ENCODE results near the gene CAND2. TPM values are rescaled to one million over a fixed set of nuclear protein-coding genes. Genes with fewer than 3 reads are reported as not detected.

CAND2 gene
- total and polyA plus RNA-seq, 2 of the 8 experiments (the other 6 are each of a cell fraction or from before 2014, with no cell fraction given): 8.7 TPM

- Histone ChIP-seq H2AFZ (ENCODE audit: low read length) (peak overlapping the region; percentile 68; the same call in 1 of the 2 replicates), H3K4ac (replicated peaks; ENCODE audit: insufficient read length, low read depth, low read length) (no peak overlapping the region), H3K27me3 (replicated peaks in 1 of 4; ENCODE audit: control insufficient read depth in 3 of 4, extremely low read depth in 1 of 4, insufficient read depth in 3 of 4, low read length in 3 of 4) (peaks cover 0 to 4% (median 0%) of the 10 kb centered on the region in 4 experiments; a peak in 2 of 7 replicates), H3K9ac (replicated peaks in 1 of 4; ENCODE audit: extremely low read depth in 1 of 4, low read depth in 3 of 4, low read length in 3 of 4) (no peak overlapping the region; a peak in 1 of 7 replicates), H3K36me3 (ENCODE audit: control insufficient read depth in 2 of 4, insufficient read depth in 4 of 4, low read length in 3 of 4) (no peaks in the 10 kb centered on the region), H4K8ac (ENCODE audit: extremely low read depth, insufficient read depth, low read length) (peak overlapping the region; percentile 39; the same call in 1 of the 2 replicates), H3K4me2 (ENCODE audit: insufficient read depth in 1 of 2, low read depth in 2 of 2, low read length in 2 of 2) (no peak overlapping the region), H2BK20ac (ENCODE audit: low read length) (peak overlapping the region; percentile 93; the same call in 1 of the 2 replicates), H3K9me3 (ENCODE audit: insufficient read depth in 2 of 2, low read depth in 1 of 2, low read length in 1 of 2) (no peaks in the 10 kb centered on the region), H3K14ac (ENCODE audit: insufficient read length) (no peak overlapping the region), H3K18ac (ENCODE audit: extremely low read depth, low read length) (peak overlapping the region; percentile 48), H2BK12ac (ENCODE audit: low read depth, low read length) (peak overlapping the region; percentile 92; the same call in 1 of the 2 replicates), H3K27ac (ENCODE audit: low read depth, low read length) (no peak overlapping the region), H3K4me1 (replicated peaks in 1 of 4; ENCODE audit: control insufficient read depth in 3 of 4, insufficient read depth in 4 of 4, low read length in 3 of 4) (peaks cover 0 to 3% (median 0%) of the 10 kb centered on the region in 4 experiments; a peak in 2 of 7 replicates), H4K20me1 (replicated peaks in 1 of 2; ENCODE audit: control insufficient read depth in 1 of 2, insufficient read depth in 2 of 2, low read length in 2 of 2) (no peaks in the 10 kb centered on the region), H2BK120ac (replicated peaks; ENCODE audit: low read depth, low read length) (no peak overlapping the region), H3K23me2 (ENCODE audit: low read depth, low read length) (no peaks in the 10 kb centered on the region), H2AK5ac (ENCODE audit: low read depth, low read length) (no peak overlapping the region), H3K23ac (ENCODE audit: insufficient read length) (no peak overlapping the region), H2BK5ac (ENCODE audit: low read depth, low read length) (no peak overlapping the region; the same call in 1 of the 2 replicates), H4K5ac (ENCODE audit: insufficient read length, low read depth, low read length) (no peak overlapping the region), H3K56ac (replicated peaks; ENCODE audit: insufficient read length, low read depth, low read length) (no peak overlapping the region), H3K4me3 (ENCODE audit: extremely low read depth in 1 of 4, insufficient read depth in 2 of 4, low read depth in 3 of 4, low read length in 4 of 4) (no peak overlapping the region), H2BK15ac (ENCODE audit: low read length) (peak overlapping the region; percentile 88; the same call in 1 of the 2 replicates), H3K79me1 (ENCODE audit: low read depth, low read length) (no peaks in the 10 kb centered on the region), H4K91ac (replicated peaks; ENCODE audit: insufficient read length, low read length) (peak overlapping the region; percentile 52), H3K79me2 (ENCODE audit: control insufficient read depth in 1 of 2, insufficient read depth in 2 of 2, low read length in 2 of 2) (no peaks in the 10 kb centered on the region)
- DNase-seq (ENCODE audit: low read depth in 1 of 2, low spot score in 2 of 2): no peak
- TF ChIP-seq CTCF (IDR thresholded peaks at IDR 0.05; ENCODE audit: control extremely low read depth in 1 of 3, insufficient read depth in 1 of 3, low read depth in 1 of 3, low read length in 3 of 3): peak in 2 of 3 experiments; percentile 33 to 41; a peak in 3 of 4 replicates
- TF ChIP-seq KDM5A (IDR thresholded peaks at IDR 0.05; ENCODE audit: low read length): no peak
- TF ChIP-seq RAD21 (IDR thresholded peaks at IDR 0.05 in 1 of 2, conservative IDR thresholded peaks at IDR 0.05 in 1 of 2; ENCODE audit: low read depth in 2 of 2, low read length in 2 of 2): peak; percentile 16 to 28; a peak in 2 of 4 replicates
- no peak for TF ChIP-seq TBP (IDR thresholded peaks at IDR 0.05; ENCODE audit: low read depth, low read length)
- WGBS, 2 experiments (ENCODE audit: extremely low coverage in 1 of 2, insufficient coverage in 1 of 2, insufficient read length in 1 of 2, insufficient replicate concordance in 2 of 2, low coverage in 1 of 2, low lambda C conversion rate in 2 of 2, missing lambda C conversion rate in 1 of 2): 75% methylated on average over 5 of the region's 5 CpGs; no CpG with 5 or more reads in 1 of the 2 experiments
- no peak for FAIRE-seq
- ChIA-PET CTCF (ENCODE audit: partially characterized antibody) (interaction anchor here (0.9 to 1.7 kb wide), 6 partner anchors 8 to 51 kb away, joined by 3 to 9 read pairs (median 4); partner anchors contain the start of gene RPL32), POLR2A (ENCODE audit: partially characterized antibody) (interaction anchor here (1.1 to 22.9 kb wide), 3 partner anchors 9 to 19 kb away, joined by 3 to 314 read pairs (median 5); partner anchors contain the start of gene RPL32)
Observed at GRCh38 chr3:12856626-12857025, 60.1 kb downstream of the CAND2 start.

Data from H1 (cell line).